Memory B cell (primary cell): ENCODE results near the gene TMEM151B.

Experiments
- ATAC-seq: fragments of 150-1000 bp; cut with Tn5 transposase; 2 replicates; pipeline ENCODE4 v1.10.0; 2021; ENCODE audit warnings: low read depth, mild to moderate bottlenecking, moderate library complexity
- DNase-seq, 2 donors: peaks; one replicate each; pipeline ENCODE4 v3.0.0; 2022; ENCODE audit warnings: low spot score in 2 of 2
- H3K27ac Mint-ChIP-seq: one replicate; pipeline ENCODE4 v1.8.0; 2022; ENCODE audit warnings: mild to moderate bottlenecking, moderate library complexity, mixed read lengths
- H3K27me3 Mint-ChIP-seq: one replicate; pipeline ENCODE4 v1.8.0; 2022; ENCODE audit warnings: mixed read lengths
- H3K36me3 Mint-ChIP-seq: one replicate; pipeline ENCODE4 v1.8.0; 2022; ENCODE audit warnings: mild to moderate bottlenecking, mixed read lengths
- H3K4me1 Mint-ChIP-seq: one replicate; pipeline ENCODE4 v1.8.0; 2022; ENCODE audit warnings: mixed read lengths
- H3K4me3 Mint-ChIP-seq: one replicate; pipeline ENCODE4 v1.8.0; 2022; ENCODE audit warnings: mild to moderate bottlenecking, moderate library complexity, mixed read lengths
- H3K9me3 Mint-ChIP-seq: one replicate; pipeline ENCODE4 v1.8.0; 2022; ENCODE audit warnings: mixed read lengths

Gene TMEM151B

DNA sequence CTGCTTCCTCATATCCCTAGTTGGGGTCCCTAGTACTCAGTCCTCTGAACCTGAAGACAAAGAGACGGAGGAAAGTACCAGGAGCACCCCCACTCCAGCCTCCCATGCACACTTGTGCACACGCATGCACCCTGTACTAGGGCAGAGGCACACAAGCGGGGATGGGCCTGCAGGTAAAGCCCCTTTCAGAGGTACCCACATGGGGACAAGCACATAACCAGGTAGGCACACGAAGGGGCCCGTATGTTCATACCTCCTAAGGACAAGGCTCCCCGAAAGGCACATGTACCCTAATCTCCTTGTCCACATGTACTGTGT is 1.1 kb downstream of the TMEM151B start:
- H3K36me3 Mint-ChIP-seq: peaks cover 3% of the 10 kb centered on the region
- H3K27me3 Mint-ChIP-seq: peaks cover 27% of the 10 kb centered on the region
- ATAC-seq (no peak), DNase-seq (no peak)
- H3K27ac Mint-ChIP-seq: no peak overlapping the region
- peaks cover 21% of the 10 kb centered on the region for H3K4me1 Mint-ChIP-seq
- H3K9me3 Mint-ChIP-seq: no peaks in the 10 kb centered on the region
- peak overlapping the region; percentile 63 for H3K4me3 Mint-ChIP-seq

DNA sequence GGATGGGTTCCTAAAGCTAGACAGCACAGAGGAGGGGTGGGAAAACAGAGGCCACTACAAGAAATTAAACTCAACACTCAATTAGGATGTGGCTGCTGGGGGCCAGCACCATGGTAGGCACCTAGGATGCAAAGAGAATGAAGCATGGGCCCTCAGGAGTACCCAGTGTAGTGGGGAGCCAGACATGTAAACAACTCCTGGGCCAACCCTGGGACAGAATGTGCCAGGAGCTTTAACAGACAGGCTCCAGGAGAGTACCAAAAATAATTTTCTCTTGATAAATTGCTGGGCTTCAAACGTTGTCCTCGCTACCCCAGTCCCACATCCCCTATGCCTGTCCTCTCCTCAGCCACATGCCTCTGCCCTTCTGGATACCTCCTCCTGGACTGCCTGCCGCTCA is 1.7 kb downstream of the TMEM151B start:
- no peak overlapping the region for H3K27ac Mint-ChIP-seq
- no peak for DNase-seq
- H3K27me3 Mint-ChIP-seq: peaks cover 27% of the 10 kb centered on the region
- no peak for ATAC-seq
- H3K4me1 Mint-ChIP-seq: peaks cover 15% of the 10 kb centered on the region
- H3K36me3 Mint-ChIP-seq: peaks cover 3% of the 10 kb centered on the region
- H3K4me3 Mint-ChIP-seq: peak overlapping the region; percentile 1
- H3K9me3 Mint-ChIP-seq: no peaks in the 10 kb centered on the region

DNA sequence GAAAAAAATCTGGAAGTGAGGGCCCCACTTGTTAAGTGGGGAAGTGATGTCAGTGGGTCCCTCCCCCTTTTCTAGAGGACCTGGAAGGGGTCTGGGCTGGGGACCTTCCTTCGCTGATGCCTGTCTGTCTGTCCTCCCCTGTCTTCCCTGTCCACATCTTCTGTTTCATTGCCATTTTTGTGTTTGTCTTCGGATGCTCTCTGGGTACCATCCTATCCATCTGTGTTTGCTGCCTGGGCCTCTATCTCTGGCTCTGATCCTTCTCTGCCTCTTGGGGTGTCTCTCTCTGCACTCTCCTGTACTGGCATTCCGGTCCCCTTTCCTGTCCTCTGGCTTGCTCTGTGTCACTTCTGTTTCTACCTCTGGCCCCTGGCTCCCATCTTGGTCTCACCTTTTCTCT is 2.3 kb downstream of the TMEM151B start:
- H3K27me3 Mint-ChIP-seq: peaks cover 32% of the 10 kb centered on the region
- peaks cover 13% of the 10 kb centered on the region for H3K4me1 Mint-ChIP-seq
- H3K4me3 Mint-ChIP-seq: no peak overlapping the region
- no peak for ATAC-seq
- H3K36me3 Mint-ChIP-seq: peaks cover 3% of the 10 kb centered on the region
- no peak overlapping the region for H3K27ac Mint-ChIP-seq
- H3K9me3 Mint-ChIP-seq: no peaks in the 10 kb centered on the region
- DNase-seq: no peak

DNA sequence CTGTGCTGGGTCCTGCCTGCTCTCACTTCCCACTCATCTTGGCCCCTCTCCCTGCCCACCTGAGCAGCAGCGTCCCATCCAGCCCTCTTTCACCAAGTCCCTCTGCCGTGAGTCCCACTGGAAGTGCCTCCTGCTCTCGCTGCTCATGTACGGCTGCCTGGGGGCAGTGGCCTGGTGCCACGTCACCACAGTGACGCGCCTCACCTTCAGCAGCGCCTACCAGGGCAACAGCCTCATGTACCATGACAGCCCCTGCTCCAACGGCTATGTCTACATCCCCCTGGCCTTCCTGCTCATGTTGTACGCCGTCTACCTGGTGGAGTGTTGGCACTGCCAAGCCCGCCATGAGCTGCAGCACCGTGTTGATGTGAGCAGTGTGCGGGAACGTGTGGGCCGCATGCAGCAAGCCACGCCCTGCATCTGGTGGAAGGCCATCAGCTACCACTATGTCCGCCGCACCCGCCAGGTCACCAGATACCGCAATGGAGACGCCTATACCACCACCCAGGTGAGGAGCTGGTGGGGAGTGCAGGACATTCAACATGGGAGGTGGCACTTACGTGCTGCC is 2.8 kb downstream of the TMEM151B start:
- H3K4me3 Mint-ChIP-seq: peak overlapping the region; percentile 1
- peaks cover 3% of the 10 kb centered on the region for H3K36me3 Mint-ChIP-seq
- H3K9me3 Mint-ChIP-seq: no peaks in the 10 kb centered on the region
- DNase-seq (no peak), ATAC-seq (no peak)
- peaks cover 37% of the 10 kb centered on the region for H3K27me3 Mint-ChIP-seq
- H3K27ac Mint-ChIP-seq: no peak overlapping the region
- H3K4me1 Mint-ChIP-seq: peaks cover 13% of the 10 kb centered on the region

DNA sequence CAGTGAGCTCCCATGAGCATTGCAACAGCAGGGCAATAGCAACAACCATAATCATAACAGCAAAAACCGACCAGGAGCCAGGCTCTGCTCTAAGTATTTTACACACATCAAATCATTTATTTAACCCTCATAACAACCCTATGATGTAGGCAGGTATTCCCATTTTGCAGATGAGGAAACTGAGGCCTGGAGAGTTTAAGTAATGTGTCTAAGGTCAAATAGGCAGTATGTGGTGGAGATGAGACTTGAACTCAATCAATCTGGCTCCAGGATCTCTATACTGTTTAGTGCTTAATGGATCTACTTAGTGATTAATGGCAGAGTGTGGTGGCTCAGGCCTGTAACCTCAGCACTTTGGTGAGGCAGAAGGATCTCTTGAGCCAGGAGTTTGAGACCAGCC is 3.4 kb downstream of the TMEM151B start:
- DNase-seq: no peak
- no peak for ATAC-seq
- Mint-ChIP-seq H3K4me3 (no peak overlapping the region), H3K27me3 (peaks cover 37% of the 10 kb centered on the region), H3K36me3 (peaks cover 3% of the 10 kb centered on the region), H3K4me1 (peaks cover 13% of the 10 kb centered on the region), H3K27ac (no peak overlapping the region), H3K9me3 (no peaks in the 10 kb centered on the region)

DNA sequence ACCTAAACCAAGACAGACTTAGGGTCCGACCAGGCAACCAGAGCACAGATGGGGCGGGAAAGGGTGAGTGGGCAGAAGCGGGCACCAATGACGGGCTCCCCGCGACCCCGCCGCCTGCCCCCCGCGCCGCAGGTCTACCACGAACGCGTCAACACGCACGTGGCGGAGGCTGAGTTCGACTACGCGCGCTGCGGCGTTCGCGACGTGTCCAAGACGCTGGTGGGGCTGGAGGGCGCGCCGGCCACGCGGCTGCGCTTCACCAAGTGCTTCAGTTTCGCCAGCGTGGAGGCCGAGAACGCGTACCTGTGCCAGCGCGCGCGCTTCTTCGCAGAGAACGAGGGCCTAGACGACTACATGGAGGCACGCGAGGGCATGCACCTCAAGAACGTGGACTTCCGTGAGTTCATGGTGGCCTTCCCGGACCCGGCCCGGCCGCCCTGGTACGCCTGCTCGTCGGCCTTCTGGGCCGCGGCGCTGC is 5.1 kb downstream of the TMEM151B start:
- Mint-ChIP-seq H3K36me3 (peaks cover 3% of the 10 kb centered on the region), H3K27me3 (peaks cover 40% of the 10 kb centered on the region), H3K27ac (no peak overlapping the region), H3K9me3 (no peaks in the 10 kb centered on the region), H3K4me3 (no peak overlapping the region), H3K4me1 (peaks cover 8% of the 10 kb centered on the region)
- ATAC-seq (no peak), DNase-seq (no peak)

DNA sequence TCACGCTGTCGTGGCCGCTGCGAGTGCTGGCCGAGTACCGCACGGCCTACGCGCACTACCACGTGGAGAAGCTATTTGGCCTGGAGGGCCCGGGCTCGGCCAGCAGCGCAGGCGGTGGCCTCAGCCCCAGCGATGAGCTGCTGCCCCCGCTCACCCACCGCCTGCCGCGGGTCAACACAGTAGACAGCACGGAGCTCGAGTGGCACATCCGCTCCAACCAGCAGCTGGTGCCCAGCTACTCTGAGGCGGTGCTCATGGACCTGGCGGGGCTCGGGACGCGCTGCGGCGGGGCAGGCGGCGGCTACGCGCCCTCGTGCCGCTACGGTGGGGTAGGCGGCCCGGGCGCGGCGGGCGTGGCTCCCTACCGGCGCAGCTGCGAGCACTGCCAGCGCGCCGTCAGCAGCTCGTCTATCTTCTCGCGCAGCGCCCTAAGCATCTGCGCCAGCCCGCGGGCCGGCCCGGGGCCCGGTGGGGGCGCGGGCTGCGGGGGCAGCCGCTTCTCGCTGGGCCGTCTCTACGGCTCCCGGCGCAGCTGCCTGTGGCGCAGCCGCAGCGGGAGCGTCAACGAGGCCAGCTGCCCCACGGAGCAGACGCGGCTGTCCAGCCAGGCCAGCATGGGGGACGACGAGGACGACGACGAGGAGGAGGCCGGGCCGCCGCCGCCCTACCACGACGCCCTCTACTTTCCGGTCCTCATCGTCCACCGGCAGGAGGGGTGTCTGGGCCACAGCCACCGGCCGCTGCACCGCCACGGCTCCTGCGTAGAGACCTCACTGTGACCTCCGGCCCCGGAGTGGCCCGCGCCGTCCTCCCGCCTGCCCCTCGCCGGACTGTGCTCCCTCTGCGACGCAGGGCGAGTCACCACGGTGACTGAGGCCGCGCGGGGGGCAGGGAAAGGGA is 5.7 kb downstream of the TMEM151B start:
- Mint-ChIP-seq H3K36me3 (peaks cover 3% of the 10 kb centered on the region), H3K4me1 (peaks cover 7% of the 10 kb centered on the region), H3K4me3 (no peak overlapping the region), H3K27me3 (peaks cover 41% of the 10 kb centered on the region), H3K9me3 (no peaks in the 10 kb centered on the region), H3K27ac (no peak overlapping the region)
- DNase-seq (no peak), ATAC-seq (peak; percentile 81)

DNA sequence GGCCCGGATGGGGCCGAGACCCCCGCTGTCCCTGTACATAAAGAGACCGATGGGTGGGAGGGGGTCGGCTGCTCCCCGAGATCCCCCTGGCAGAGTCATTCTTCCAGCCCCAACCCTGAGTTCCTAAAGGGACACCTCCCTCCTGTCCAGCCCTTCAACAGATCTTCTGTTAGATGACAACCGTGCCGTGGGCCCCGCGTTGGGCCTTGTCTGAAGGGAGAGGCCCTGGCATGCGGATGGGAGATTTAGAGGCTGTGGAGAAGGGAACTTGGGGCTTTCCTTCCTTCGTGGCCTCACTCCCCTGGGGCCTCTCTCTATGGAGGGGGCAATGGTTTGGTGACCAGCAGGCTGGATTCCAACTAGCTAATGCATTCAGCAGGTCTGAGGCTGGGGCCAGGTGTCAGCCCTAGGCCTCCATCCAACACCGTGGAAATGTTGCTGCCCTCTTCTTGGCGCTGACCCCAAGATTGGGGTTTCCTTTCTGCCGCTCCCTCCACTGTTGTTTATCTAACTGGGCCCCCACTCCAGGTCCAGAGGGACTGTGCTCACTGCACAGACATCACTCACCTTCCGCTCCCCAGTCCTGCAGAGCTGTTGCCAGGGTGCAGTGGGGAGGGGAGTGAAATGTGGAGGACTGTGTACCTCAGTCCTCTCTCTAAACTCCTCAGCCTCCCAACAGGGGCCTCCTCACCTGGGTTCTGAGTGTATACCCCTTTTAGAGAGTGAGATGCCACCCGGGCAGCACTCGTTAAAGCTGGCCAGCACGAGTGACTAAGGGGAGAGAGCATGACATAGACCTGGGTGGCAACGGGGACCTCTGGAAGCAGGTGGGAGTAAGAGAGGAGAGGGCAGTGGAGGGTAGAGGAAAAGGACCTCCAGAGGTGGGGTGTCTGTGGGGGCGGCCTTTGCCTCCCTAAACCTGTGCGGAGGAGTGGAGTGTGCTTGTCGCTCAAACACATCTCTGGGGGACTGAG is 6.7 kb downstream of the TMEM151B start:
- Mint-ChIP-seq H3K4me3 (no peak overlapping the region), H3K27ac (no peak overlapping the region), H3K27me3 (peaks cover 38% of the 10 kb centered on the region)

DNA sequence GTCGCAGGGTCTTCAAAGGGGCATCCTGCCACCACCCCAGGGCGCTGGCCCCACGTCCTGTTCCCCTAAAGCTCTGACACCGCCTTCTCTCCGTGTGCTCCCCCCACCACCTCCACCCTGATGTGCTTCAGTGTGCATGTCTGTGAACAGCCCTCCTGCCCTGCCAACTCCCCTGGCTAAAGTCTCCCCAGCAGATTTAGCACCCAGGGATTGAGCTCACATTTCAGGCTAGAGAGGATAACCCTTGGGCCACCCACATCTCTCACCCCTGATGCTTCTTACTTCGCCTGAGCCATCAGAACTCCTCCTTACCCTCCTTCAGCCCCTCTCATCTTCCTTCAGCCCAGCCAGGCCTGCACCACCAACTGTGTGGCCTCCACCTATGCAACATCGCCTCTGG is 7.5 kb downstream of the TMEM151B start:
- no peak overlapping the region for H3K4me3 Mint-ChIP-seq
- H3K27ac Mint-ChIP-seq: no peak overlapping the region
- DNase-seq: no peak
- H3K27me3 Mint-ChIP-seq: peaks cover 36% of the 10 kb centered on the region
- no peaks in the 10 kb centered on the region for H3K9me3 Mint-ChIP-seq
- peaks cover 3% of the 10 kb centered on the region for H3K36me3 Mint-ChIP-seq
- no peak for ATAC-seq
- H3K4me1 Mint-ChIP-seq: peaks cover 3% of the 10 kb centered on the region

More for the DNA sequence above, 6.7 kb downstream of the TMEM151B start:
- Mint-ChIP-seq H3K36me3 (peaks cover 3% of the 10 kb centered on the region), H3K4me1 (peaks cover 3% of the 10 kb centered on the region), H3K9me3 (no peaks in the 10 kb centered on the region)
- ATAC-seq (no peak), DNase-seq (no peak)

DNA sequence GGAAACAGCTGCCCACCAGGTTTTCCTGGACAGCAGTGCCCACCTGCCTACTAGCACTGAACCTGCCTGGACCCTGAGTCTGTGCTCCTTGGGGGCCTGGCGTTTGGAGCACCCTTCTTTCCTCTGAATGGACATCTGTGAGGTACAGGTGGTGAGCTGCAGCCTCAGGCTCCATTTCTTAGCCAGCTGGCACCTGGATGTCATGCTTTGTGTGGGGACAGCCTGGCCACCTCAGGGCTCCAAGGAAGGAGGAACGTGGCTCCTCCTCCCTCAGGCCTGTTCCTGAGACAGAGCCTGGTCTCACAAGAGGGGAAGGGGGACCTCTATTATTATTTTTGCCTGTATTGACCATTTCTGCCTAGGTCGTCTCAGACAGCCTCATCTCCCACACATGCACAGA is 8.1 kb downstream of the TMEM151B start:
- no peak overlapping the region for H3K27ac Mint-ChIP-seq
- H3K4me1 Mint-ChIP-seq: peaks cover 3% of the 10 kb centered on the region
- ATAC-seq: no peak
- H3K36me3 Mint-ChIP-seq: peaks cover 3% of the 10 kb centered on the region
- no peak overlapping the region for H3K4me3 Mint-ChIP-seq
- DNase-seq: no peak
- no peaks in the 10 kb centered on the region for H3K9me3 Mint-ChIP-seq
- H3K27me3 Mint-ChIP-seq: peaks cover 31% of the 10 kb centered on the region

DNA sequence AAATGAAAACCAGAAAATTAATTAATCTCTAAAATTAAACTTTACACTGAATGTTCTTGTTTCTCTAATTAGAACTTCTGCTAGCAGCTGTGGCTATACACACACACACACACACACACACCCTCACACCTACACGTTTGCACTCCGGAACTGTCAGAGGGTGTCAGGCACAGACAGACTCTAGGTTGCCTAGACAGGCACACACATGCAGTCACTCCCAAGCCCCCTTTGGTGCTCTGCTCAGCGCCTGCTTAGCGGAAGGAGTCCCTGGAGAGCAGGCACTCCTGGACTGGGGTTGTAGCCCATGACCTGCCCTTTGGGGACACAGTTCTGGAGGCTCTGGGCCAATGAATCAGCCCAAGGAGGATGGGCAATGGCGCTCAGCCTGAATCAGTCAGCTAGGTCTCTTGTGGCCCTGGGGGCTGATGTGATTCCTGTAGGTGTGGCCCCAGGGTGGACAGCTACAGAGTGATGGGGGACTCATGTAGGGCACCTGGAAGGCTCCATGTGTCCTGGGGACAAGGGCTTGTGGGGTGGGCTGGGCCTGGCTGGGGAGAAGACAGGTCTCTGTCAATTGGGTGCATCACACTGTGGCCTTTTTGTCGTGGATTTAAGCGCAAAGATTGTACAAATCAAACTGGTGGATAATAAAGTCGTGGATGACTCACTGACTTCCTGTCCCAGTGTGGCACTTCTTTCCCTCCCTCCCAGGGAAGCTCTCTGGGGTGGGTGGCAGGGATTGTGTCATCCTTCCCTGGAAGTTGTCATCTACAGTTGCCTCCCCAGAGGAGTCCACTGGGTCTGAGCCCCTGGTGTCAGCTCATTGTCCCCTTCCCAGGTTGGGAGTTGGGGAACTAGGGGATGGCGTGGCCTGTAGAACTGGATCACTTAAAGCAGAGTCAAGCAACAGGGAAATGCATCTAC is 8.8 kb downstream of the TMEM151B start:
- DNase-seq (no peak), ATAC-seq (no peak)
- no peak overlapping the region for H3K27ac Mint-ChIP-seq
- no peak overlapping the region for H3K4me3 Mint-ChIP-seq
- peaks cover 3% of the 10 kb centered on the region for H3K4me1 Mint-ChIP-seq
- H3K36me3 Mint-ChIP-seq: peaks cover 3% of the 10 kb centered on the region
- H3K9me3 Mint-ChIP-seq: no peaks in the 10 kb centered on the region
- H3K27me3 Mint-ChIP-seq: peaks cover 29% of the 10 kb centered on the region

DNA sequence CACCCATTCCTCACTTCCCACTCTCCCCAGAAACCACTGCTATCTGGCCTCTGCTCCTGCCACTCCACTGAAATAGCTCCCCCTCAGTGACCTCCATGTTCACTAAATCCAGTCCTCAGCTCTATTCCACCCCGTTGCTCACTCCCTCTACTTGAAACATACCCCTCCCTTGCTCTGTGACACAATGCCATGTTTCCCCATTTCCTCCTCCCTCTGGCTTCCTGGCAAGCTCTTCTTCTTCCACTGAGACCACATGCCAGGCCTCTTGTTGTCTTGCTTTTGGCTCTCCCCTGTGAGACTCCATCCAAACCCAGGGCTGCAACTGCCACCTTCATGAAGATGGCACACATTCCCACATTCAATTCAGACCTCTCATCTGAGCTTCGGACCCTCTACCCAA is 13.9 kb downstream of the TMEM151B start:
- Mint-ChIP-seq H3K36me3 (peaks cover 3% of the 10 kb centered on the region), H3K4me1 (no peaks in the 10 kb centered on the region), H3K4me3 (no peak overlapping the region), H3K27me3 (peaks cover 33% of the 10 kb centered on the region), H3K9me3 (no peaks in the 10 kb centered on the region), H3K27ac (no peak overlapping the region)
- DNase-seq (no peak), ATAC-seq (no peak)

DNA sequence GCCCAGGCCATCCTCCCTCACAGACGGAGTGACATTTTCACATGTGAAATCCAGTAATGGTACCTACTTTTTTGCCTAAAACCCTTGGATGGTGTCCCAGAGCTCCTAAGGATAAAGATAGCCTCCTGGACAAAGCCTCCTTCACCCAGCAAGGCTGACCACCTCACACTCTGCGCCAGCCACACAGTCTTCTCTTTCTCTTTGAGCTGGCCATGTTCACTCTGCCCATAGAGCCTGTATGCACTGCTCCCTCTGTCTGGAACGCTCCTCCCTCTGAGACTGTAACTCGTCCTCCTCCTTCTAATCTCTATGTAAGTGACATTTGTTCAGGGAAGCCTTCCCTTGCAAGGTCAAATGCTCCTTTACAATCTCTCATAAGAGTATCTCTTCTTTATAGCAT is 14.6 kb downstream of the TMEM151B start:
- H3K27me3 Mint-ChIP-seq: peaks cover 35% of the 10 kb centered on the region
- DNase-seq: no peak
- H3K9me3 Mint-ChIP-seq: no peaks in the 10 kb centered on the region
- ATAC-seq: no peak
- no peaks in the 10 kb centered on the region for H3K4me1 Mint-ChIP-seq
- H3K4me3 Mint-ChIP-seq: no peak overlapping the region
- H3K27ac Mint-ChIP-seq: no peak overlapping the region
- peaks cover 3% of the 10 kb centered on the region for H3K36me3 Mint-ChIP-seq
